ENCODE results near the gene DPP10.
"Not testable (repeated sequence)": the region's sequence is repeated elsewhere in the genome, so short reads cannot be mapped to it uniquely, and the experiment has no call there.

DPP10 gene

DNA sequence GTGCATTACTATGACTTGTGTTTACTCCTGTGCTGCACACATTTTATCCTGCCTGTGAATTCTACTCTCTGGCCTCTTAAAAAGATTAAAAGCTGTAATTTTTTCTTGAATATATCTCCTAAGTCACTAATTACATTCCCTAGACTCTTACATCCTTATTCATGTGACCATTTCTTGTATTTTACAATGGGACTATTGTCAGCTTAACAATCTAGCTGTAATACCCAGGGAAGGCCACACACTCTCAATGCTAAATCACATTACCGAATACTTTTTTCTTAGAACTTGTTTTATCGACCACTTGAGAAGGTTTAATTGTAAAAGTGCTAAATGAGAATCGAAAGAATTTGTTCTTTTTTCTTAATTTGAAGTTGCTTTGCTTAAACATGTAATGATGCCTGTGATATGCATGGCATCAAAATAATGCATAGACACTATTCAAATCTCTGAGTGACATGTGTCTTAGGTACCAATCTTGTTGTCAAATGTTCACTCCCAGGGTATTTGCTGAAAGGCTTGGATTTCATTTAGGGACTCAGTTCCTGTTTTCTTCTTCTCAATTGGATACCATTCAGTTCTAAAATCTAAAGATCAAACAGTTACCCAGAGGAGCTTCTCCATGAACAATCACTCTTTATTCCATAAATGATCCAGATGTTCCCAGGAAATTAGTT, 498.5 kb downstream of the DPP10 start:
- TF ChIP-seq, protein P1, sequence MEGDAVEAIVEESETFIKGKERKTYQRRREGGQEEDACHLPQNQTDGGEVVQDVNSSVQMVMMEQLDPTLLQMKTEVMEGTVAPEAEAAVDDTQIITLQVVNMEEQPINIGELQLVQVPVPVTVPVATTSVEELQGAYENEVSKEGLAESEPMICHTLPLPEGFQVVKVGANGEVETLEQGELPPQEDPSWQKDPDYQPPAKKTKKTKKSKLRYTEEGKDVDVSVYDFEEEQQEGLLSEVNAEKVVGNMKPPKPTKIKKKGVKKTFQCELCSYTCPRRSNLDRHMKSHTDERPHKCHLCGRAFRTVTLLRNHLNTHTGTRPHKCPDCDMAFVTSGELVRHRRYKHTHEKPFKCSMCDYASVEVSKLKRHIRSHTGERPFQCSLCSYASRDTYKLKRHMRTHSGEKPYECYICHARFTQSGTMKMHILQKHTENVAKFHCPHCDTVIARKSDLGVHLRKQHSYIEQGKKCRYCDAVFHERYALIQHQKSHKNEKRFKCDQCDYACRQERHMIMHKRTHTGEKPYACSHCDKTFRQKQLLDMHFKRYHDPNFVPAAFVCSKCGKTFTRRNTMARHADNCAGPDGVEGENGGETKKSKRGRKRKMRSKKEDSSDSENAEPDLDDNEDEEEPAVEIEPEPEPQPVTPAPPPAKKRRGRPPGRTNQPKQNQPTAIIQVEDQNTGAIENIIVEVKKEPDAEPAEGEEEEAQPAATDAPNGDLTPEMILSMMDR (IDR thresholded peaks at IDR 0.05; ENCODE audit: low read depth, low read length, missing control alignments), result no peak
- no peak for DNase-seq (ENCODE audit: low read depth)
- H3K4me3 ChIP-seq (ENCODE audit: low read depth, low read length), result no peak overlapping the region

DNA sequence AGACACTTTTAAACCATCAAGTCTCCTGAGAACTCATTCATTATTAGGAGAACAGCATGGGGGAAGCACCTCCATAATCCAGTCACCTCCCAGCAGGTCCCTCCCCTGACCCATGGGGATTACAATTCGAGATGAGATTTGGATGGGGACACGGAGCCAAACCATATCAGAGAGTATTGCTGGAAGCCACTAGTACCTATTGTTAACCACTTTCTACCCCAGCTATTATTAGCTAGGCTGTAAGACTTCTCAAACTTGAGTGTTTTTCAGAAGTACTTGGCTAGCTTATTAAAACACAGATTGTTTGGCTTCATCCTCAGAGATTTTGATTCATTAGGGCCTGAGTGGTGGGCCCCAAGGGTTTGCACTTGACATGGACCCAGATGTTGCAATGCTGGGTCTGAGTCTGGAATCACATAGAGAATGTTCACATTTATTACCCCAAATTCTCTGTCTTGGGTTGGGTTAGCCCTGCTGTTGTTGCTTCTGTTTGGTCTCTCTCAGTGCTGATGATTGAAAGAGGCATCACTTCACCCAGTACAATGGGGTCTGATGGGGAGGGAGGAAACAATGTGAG, 506.9 kb downstream of the DPP10 start:
- DNase-seq (ENCODE audit: low read depth), result no peak
- TF ChIP-seq, protein P1 (IDR thresholded peaks at IDR 0.05; ENCODE audit: low read depth, low read length, missing control alignments), result no peak
- no peak overlapping the region for H3K4me3 ChIP-seq (ENCODE audit: low read depth, low read length)

DNA sequence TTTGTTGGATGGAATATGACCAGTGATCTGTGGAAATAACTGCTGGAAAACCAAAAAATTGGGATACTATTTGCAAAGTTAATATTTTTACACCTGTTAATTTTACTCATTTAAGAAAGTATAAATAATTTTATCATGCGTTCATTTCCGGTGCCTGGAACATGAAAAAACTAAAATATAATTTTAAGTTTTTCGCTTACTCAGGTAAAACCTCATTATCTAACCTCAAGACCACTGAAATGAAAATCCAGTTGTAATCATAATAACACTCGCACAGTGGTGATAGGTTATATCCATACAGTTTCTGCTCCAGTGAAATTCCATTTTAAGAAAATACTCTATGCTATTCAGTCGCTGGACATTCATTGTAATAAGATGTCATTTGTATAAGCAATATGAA, 517.9 kb downstream of the DPP10 start:
- no peak for DNase-seq (ENCODE audit: low read depth)
- TF ChIP-seq, protein P1 (IDR thresholded peaks at IDR 0.05; ENCODE audit: low read depth, low read length, missing control alignments), result no peak
- H3K4me3 ChIP-seq (ENCODE audit: low read depth, low read length), result no peak overlapping the region

DNA sequence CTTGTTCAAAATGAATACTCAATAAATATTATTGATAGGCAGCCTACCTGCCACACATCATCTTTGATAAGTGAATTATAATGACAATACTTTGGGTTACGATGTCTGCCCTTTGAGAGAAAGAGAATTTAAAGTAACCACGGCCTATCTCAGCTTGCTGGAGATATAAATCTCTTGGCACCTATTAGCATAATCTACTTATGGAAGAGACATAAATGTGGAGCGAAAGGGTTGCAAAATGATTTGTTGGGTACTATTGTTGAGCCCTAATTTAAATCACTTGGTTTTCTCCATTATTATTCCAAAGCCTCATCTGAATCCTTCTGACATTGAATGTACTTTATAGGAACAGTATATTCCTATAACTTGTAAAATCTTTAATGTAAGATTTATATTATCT, 520.1 kb downstream of the DPP10 start:
- TF ChIP-seq, protein P1 (IDR thresholded peaks at IDR 0.05; ENCODE audit: low read depth, low read length, missing control alignments), result no peak
- no peak for DNase-seq (ENCODE audit: low read depth)
- no peak overlapping the region for H3K4me3 ChIP-seq (ENCODE audit: low read depth, low read length)

DNA sequence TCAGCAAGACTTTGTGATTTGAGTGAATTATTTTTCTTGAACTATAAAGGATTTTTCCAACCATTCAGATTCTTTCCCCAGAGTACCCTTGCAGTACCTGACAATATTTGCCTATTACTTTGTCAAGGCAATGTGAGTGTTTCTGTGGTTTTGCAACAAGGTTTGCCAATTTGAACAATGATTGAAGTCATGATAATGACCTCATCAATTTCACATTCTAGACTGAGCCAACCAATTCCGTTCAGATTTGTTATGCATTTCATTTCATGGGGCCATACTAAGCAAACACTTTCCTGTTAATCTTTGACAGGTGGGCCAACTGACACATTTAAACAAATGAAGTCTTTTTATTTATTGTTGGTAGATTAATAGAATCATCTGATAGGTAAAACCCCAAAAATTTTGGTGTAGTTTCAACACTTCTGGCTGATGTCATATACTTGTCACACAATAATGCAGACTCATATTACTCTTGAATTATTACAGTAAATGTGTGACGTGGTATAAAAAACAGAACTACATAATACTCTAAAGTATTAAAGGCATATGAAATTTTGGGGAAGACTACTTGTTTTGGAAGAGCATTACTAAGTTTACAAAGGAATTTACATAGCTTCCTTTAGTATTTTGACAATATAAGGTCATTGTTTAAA, 526.4 kb downstream of the DPP10 start:
- TF ChIP-seq, protein P1 (IDR thresholded peaks at IDR 0.05; ENCODE audit: low read depth, low read length, missing control alignments), result no peak
- DNase-seq (ENCODE audit: low read depth), result no peak
- no peak overlapping the region for H3K4me3 ChIP-seq (ENCODE audit: low read depth, low read length)

DNA sequence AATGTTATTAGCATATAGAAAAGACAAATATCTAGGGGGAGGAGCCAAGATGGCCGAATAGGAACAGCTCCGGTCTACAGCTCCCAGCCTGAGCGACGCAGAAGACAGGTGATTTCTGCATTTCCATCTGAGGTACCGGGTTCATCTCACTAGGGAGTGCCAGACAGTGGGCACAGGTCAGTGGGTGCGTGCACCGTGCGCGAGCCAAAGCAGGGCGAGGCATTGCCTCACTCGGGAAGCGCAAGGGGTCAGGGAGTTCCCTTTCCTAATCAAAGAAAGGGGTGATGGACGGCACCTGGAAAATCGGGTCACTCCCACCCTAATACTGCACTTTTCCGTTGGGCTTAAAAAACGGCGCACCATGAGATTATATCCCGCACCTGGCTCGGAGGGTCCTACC, 561.9 kb downstream of the DPP10 start:
- not testable (repeated sequence) for DNase-seq (ENCODE audit: low read depth); H3K4me3 ChIP-seq (ENCODE audit: low read depth, low read length)

DNA sequence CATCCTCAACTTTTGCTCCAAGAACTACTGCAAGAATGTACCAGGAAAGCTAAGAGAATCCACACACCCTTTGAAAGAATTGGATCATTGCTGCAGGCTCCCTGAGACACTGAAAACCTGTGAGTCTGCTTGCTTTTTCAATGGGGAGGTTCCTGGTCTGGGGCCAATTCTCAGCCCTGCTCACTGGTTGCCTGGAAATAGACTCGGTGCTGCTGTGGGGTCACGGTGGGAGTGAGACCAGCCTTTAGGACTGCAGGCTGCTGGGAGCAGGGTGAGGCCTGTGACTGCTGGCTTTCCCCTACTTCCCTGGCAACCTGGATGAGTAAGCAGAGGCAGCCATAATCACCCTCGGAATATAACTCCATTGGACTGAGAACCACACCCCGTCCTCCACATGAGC, 569.3 kb downstream of the DPP10 start:
- H3K4me3 ChIP-seq (ENCODE audit: low read depth, low read length), result no peak overlapping the region
- no peak for DNase-seq (ENCODE audit: low read depth)

DNA sequence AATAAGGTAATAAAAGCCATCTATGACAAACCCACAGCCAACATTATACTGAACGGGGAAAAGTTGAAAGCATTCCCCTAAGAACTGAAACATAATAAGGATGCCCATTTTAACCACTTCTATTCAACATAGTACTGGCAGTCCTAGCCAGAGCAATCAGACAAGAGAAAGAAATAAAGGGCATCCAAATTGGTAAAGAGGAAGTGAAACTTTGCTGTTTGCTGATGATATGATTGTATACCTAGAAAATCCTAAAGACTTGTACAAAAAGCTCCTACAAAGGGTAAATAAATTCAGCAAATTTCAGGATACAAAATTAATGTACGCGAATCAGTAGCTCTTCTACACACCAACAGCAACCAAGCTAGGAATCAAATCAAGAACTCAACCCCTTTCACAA, 579.6 kb downstream of the DPP10 start:
- not testable (repeated sequence) for H3K4me3 ChIP-seq (ENCODE audit: low read depth, low read length); DNase-seq (ENCODE audit: low read depth)

More for the DNA sequence above, 569.3 kb downstream of the DPP10 start:
- TF ChIP-seq, protein P1 (IDR thresholded peaks at IDR 0.05; ENCODE audit: low read depth, low read length, missing control alignments), result no peak
